ENCODE data around the gene NOC2L. TPM values are rescaled to one million over a fixed set of nuclear protein-coding genes. Genes with fewer than 3 reads are reported as not detected.

The NOC2L gene
- total RNA-seq, 4 donors from 2014 or later, result 57.9 to 80.2 (median 60.4) TPM

GRCh38 chr1:931380-932172 is 27.5 kb downstream of the NOC2L start:
- peaks cover 7 to 54% (median 11%) of the 10 kb centered on the region in 3 donors for H3K4me1 ChIP-seq
- H3K27ac ChIP-seq, result no peak overlapping the region
- no peak for DNase-seq
- 32 to 52% methylated on average over 13 to 15 of the region's 15 CpGs for WGBS, 2 donors
- H3K4me3 ChIP-seq, result no peak overlapping the region
- intact Hi-C loops (cut with DNase I), result no loop called here
- TF ChIP-seq, protein P1, sequence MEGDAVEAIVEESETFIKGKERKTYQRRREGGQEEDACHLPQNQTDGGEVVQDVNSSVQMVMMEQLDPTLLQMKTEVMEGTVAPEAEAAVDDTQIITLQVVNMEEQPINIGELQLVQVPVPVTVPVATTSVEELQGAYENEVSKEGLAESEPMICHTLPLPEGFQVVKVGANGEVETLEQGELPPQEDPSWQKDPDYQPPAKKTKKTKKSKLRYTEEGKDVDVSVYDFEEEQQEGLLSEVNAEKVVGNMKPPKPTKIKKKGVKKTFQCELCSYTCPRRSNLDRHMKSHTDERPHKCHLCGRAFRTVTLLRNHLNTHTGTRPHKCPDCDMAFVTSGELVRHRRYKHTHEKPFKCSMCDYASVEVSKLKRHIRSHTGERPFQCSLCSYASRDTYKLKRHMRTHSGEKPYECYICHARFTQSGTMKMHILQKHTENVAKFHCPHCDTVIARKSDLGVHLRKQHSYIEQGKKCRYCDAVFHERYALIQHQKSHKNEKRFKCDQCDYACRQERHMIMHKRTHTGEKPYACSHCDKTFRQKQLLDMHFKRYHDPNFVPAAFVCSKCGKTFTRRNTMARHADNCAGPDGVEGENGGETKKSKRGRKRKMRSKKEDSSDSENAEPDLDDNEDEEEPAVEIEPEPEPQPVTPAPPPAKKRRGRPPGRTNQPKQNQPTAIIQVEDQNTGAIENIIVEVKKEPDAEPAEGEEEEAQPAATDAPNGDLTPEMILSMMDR (IDR thresholded peaks at IDR 0.05), result no peak
- TF ChIP-seq POLR2A (IDR thresholded peaks at IDR 0.05), result no peak
- peaks cover 9 to 92% (median 21%) of the 10 kb centered on the region in 4 donors for H3K27me3 ChIP-seq
- H3K9me3 ChIP-seq, result no peaks in the 10 kb centered on the region
- no peaks in the 10 kb centered on the region for H3K36me3 ChIP-seq

GRCh38 chr1:930633-931138 is 28.4 kb downstream of the NOC2L start:
- Histone ChIP-seq H3K27me3 (peaks cover 8 to 92% (median 24%) of the 10 kb centered on the region in 4 donors), H3K27ac (no peak overlapping the region), H3K4me3 (no peak overlapping the region), H3K9me3 (no peaks in the 10 kb centered on the region), H3K36me3 (no peaks in the 10 kb centered on the region), H3K4me1 (peaks cover 5 to 54% (median 8%) of the 10 kb centered on the region in 3 donors)
- TF ChIP-seq, protein P1 (IDR thresholded peaks at IDR 0.05), result no peak
- intact Hi-C loops (cut with DNase I), result no loop called here
- WGBS, 2 donors, result 50 to 67% methylated on average over 1 to 10 of the region's 18 CpGs
- DNase-seq, result no peak

GRCh38 chr1:929712-930632 is 29.1 kb downstream of the NOC2L start:
- Histone ChIP-seq H3K4me1 (peaks cover 6 to 54% (median 8%) of the 10 kb centered on the region in 3 donors), H3K36me3 (no peaks in the 10 kb centered on the region), H3K4me3 (no peak overlapping the region), H3K27ac (no peak overlapping the region), H3K27me3 (peaks cover 2 to 92% (median 23%) of the 10 kb centered on the region in 4 donors), H3K9me3 (no peaks in the 10 kb centered on the region)
- DNase-seq, result no peak
- 47 to 75% methylated on average over 6 to 9 of the region's 40 CpGs for WGBS, 2 donors
- TF ChIP-seq, protein P1 (IDR thresholded peaks at IDR 0.05), result no peak
- TF ChIP-seq POLR2A (IDR thresholded peaks at IDR 0.05), result no peak
- intact Hi-C loops (cut with DNase I), result no loop called here

DNA sequence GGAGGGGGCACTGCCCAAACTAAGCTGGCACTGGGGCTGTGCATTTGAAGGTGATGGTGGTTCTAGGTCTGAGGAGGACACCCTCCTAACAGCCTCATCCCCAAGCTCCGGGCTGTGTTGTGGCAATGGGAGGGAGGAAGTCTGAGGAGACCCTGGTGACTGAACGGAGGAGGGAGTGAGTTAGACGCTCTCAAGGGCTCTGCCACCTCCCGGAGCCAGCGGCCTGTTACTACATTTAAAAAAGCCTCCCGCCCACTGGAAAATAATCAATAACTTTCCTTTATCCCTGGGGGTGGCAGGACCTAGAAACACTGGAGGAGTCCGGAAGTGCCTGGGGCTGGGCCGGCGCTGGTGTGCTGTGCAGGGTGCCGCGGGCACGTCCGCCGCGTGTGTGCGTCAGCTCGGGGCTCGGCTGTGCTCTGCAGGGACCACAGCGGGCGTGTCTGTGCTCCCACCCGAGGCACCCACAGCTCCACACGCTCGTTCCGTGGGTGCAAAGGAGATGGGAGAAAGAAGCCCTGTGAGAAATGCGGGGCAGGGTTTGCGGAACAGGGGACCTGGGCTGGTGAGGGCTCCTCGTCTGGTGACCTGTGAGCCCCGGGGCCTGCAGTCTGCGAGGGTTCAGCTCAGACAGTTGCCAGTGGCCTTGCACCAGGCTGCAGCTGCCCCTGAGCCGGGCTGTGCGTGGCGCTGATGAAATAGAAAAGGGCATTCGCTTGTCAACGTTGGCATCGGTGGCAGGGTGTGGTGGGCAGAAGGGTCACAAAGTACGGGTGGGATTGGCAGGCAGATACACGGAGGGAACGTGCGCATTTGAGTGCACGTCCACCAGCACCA is 30.0 kb downstream of the NOC2L start:
- intact Hi-C loops (cut with DNase I), result no loop called here
- Histone ChIP-seq H3K4me3 (no peak overlapping the region), H3K36me3 (no peaks in the 10 kb centered on the region), H3K27ac (no peak overlapping the region), H3K9me3 (no peaks in the 10 kb centered on the region), H3K27me3 (peaks cover 4 to 98% (median 24%) of the 10 kb centered on the region in 4 donors), H3K4me1 (peaks cover 11 to 60% (median 16%) of the 10 kb centered on the region in 3 donors)
- WGBS, 2 donors, result 40 to 56% methylated on average over 7 to 17 of the region's 40 CpGs
- DNase-seq, result no peak
- TF ChIP-seq, protein P1 (IDR thresholded peaks at IDR 0.05), result no peak
